Measurements from ENCODE around the gene AGPS. TPM values are rescaled to one million over a fixed set of nuclear protein-coding genes. Genes with fewer than 3 reads are reported as not detected.
A peak's percentile ranks its signal among the peaks of the same experiment; 100 is the strongest.

Gene AGPS
- total RNA-seq, 1 experiment from 2014 or later, result 46.7 TPM

- no peak overlapping the region for H3K4me3 ChIP-seq (ENCODE audit: low read depth, low read length, poor library complexity, severe bottlenecking)
- no peaks in the 10 kb centered on the region for H3K4me1 ChIP-seq (ENCODE audit: insufficient read depth, low read length, poor library complexity, severe bottlenecking)
- TF ChIP-seq CTCF (conservative IDR thresholded peaks at IDR 0.05; ENCODE audit: low read depth, low read length) (no peak), EZH2 (IDR thresholded peaks at IDR 0.05; ENCODE audit: borderline replicate concordance, low read depth, low read length, poor library complexity, severe bottlenecking) (no peak)
- H3K27ac ChIP-seq (ENCODE audit: low read depth, low read length, poor library complexity, severe bottlenecking), result no peak overlapping the region
- ChIA-PET POLR2A (ENCODE audit: low non-redundant PET) (interaction anchor here (0.6 kb wide), 1 partner anchor 9 kb away, joined by 17 read pairs; no protein-coding TSS in a partner anchor), CTCF (no interaction called here)
- no peaks in the 10 kb centered on the region for H3K9me3 ChIP-seq (ENCODE audit: low read depth, low read length, poor library complexity, severe bottlenecking)
- intact Hi-C loops (cut with micrococcal nuclease; ENCODE audit: unreplicated experiment), result no loop called here
- H3K36me3 ChIP-seq (ENCODE audit: insufficient read depth, low read length, poor library complexity, severe bottlenecking), result no peaks in the 10 kb centered on the region
- no peaks in the 10 kb centered on the region for H3K27me3 ChIP-seq (replicated peaks; ENCODE audit: insufficient read depth, low read depth, low read length, poor library complexity)
- BruUV-seq (replicated peaks), result no TSS peak
- DNase-seq (ENCODE audit: low spot score), result peak; percentile 23
These were observed 135.9 kb downstream of the AGPS start for GRCh38 chr2:177528351-177528933.

GRCh38 chr2:177529166-177529565 is 136.6 kb downstream of the AGPS start:
- no TSS peak for BruUV-seq (replicated peaks)
- Histone ChIP-seq H3K4me1 (ENCODE audit: insufficient read depth, low read length, poor library complexity, severe bottlenecking) (no peaks in the 10 kb centered on the region), H3K27me3 (replicated peaks; ENCODE audit: insufficient read depth, low read depth, low read length, poor library complexity) (no peaks in the 10 kb centered on the region), H3K36me3 (ENCODE audit: insufficient read depth, low read length, poor library complexity, severe bottlenecking) (no peaks in the 10 kb centered on the region), H3K27ac (ENCODE audit: low read depth, low read length, poor library complexity, severe bottlenecking) (no peak overlapping the region), H3K4me3 (ENCODE audit: low read depth, low read length, poor library complexity, severe bottlenecking) (no peak overlapping the region), H3K9me3 (ENCODE audit: low read depth, low read length, poor library complexity, severe bottlenecking) (no peaks in the 10 kb centered on the region)
- intact Hi-C loops (cut with micrococcal nuclease; ENCODE audit: unreplicated experiment), result no loop called here
- ChIA-PET POLR2A (ENCODE audit: low non-redundant PET) (no interaction called here), CTCF (no interaction called here)
- no peak for TF ChIP-seq CTCF (conservative IDR thresholded peaks at IDR 0.05; ENCODE audit: low read depth, low read length)
- no peak for TF ChIP-seq EZH2 (IDR thresholded peaks at IDR 0.05; ENCODE audit: borderline replicate concordance, low read depth, low read length, poor library complexity, severe bottlenecking)
- DNase-seq (ENCODE audit: low spot score), result no peak

GRCh38 chr2:177530561-177530960 is 138.0 kb downstream of the AGPS start:
- Histone ChIP-seq H3K27ac (ENCODE audit: low read depth, low read length, poor library complexity, severe bottlenecking) (no peak overlapping the region), H3K36me3 (ENCODE audit: insufficient read depth, low read length, poor library complexity, severe bottlenecking) (no peaks in the 10 kb centered on the region), H3K9me3 (ENCODE audit: low read depth, low read length, poor library complexity, severe bottlenecking) (no peaks in the 10 kb centered on the region), H3K27me3 (replicated peaks; ENCODE audit: insufficient read depth, low read depth, low read length, poor library complexity) (no peaks in the 10 kb centered on the region), H3K4me1 (ENCODE audit: insufficient read depth, low read length, poor library complexity, severe bottlenecking) (no peaks in the 10 kb centered on the region), H3K4me3 (ENCODE audit: low read depth, low read length, poor library complexity, severe bottlenecking) (no peak overlapping the region)
- ChIA-PET POLR2A (ENCODE audit: low non-redundant PET) (no interaction called here), CTCF (no interaction called here)
- intact Hi-C loops (cut with micrococcal nuclease; ENCODE audit: unreplicated experiment), result no loop called here
- TF ChIP-seq CTCF (conservative IDR thresholded peaks at IDR 0.05; ENCODE audit: low read depth, low read length) (no peak), EZH2 (IDR thresholded peaks at IDR 0.05; ENCODE audit: borderline replicate concordance, low read depth, low read length, poor library complexity, severe bottlenecking) (no peak)
- no TSS peak for BruUV-seq (replicated peaks)
- DNase-seq (ENCODE audit: low spot score), result peak; percentile 15
